Stromal cell of bone marrow (primary cell): ENCODE results near the gene TMEM250.

Experiments
- DNase-seq: peaks from one replicate; pipeline ENCODE4 v3.0.0-alpha.2; 2012; ENCODE audit warnings: low read depth

The TMEM250 gene

DNA sequence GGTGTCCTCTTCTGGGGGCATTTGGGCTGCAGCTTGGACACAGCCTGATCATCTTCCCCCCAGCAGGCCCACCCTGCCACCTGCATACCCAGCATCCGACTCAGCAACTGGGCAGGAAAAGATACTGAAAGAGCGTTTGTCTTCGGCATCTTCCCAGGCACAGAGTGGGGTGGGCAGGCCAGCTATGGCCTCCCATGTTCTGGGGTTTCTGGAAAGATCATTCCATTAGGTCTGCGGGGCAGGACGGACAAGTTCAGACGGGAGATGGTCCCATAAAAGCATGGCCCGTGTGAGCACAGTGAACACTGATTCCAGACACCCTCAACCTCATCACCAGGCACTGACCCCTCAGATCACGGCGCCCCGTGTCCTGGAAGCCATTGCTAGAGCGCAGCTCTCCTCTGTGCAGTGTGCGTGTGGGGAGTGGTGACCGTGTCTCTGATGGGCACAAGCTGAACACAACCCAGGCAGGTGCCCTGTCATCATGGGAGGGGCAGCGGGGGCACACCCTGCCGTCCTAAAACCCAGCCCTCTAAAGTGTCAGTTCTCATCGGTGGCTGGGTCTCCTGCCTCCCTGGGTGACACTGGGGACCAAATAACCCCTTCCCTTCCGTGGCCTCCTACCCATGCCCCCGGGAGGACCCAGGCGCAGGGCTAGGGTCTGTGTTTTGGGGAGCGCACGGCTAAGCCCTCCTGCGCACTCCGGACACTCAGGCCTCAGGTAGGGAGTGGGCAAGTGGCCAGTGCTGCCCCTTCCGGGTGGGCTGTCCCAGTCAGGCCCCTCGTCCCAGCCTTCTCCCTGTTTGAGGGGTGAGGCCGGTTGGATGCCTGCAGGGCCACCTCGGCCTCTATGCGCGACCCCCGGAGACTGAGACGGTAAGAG, 13.2 kb upstream of the TMEM250 start:
- no peak for DNase-seq

DNA sequence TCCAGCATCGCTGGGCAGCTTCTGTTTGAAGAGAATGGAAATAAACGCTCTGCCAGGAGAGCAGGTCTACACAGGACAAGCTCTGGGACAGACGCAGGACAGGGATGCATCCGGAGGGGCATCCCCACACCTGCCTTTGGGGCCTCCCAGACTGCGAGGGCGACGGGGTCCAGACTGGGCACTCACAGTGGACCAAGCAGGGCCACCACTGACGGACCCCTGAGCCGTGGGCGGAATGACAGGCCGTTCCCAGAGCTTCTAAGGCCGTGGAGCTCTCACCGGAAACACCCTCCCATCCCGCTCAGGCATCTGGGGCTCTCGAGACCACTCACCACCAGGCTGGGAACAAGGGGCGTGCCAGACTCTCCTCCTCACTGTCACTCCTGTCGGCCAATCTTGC, 10.5 kb upstream of the TMEM250 start:
- no peak for DNase-seq

- no peak for DNase-seq
Observed at GRCh38 chr9:136128436-136128835, 9.8 kb upstream of the TMEM250 start.

DNA sequence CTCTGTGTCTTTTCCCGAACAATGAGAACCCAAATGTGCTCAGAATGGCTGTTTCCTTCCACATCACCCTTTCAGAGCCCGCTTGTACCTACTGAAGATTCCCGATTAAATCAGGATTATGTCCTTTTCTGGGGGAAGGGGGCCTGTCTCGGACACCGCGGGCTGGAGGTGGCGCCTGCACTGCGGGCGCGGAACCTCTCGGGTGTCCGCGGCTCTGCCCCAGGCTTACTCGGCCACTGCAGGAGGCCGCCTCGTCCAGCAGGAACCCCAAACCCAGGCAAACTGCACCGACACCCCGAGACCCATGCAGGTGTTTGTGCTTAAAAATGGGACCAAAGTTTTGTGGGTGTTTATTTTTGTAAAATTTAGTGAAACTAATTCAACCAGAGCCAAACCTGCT, 8.6 kb upstream of the TMEM250 start:
- DNase-seq = no peak

GRCh38 chr9:136124976-136125692, 6.5 kb upstream of the TMEM250 start:
- DNase-seq = no peak

GRCh38 chr9:136122425-136123383, 4.0 kb upstream of the TMEM250 start:
- DNase-seq = no peak

DNA sequence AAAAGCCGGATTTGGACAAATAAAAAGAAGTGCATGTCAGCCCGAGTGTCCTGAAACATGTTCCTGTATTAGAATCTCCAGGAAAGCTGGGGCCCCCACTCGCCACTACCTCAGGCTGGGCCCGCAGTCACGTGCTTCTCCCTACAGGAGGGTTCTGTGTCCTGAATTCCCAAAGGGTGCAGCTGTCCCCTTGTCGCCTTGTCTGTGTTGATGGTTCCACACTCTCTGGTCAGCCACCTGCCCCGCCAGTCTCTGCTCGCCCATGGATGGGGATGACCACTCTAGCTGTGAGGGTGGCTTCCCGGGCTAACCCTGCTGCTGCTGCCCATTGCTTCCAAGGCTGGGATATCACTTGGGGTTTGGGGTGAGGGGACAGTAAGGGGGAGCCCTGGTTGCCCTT, 3.1 kb upstream of the TMEM250 start:
- no peak for DNase-seq

GRCh38 chr9:136120438-136120844, 1.8 kb upstream of the TMEM250 start:
- DNase-seq = no peak

- no peak for DNase-seq
Observed at GRCh38 chr9:136119883-136120393, 1.3 kb upstream of the TMEM250 start.

DNA sequence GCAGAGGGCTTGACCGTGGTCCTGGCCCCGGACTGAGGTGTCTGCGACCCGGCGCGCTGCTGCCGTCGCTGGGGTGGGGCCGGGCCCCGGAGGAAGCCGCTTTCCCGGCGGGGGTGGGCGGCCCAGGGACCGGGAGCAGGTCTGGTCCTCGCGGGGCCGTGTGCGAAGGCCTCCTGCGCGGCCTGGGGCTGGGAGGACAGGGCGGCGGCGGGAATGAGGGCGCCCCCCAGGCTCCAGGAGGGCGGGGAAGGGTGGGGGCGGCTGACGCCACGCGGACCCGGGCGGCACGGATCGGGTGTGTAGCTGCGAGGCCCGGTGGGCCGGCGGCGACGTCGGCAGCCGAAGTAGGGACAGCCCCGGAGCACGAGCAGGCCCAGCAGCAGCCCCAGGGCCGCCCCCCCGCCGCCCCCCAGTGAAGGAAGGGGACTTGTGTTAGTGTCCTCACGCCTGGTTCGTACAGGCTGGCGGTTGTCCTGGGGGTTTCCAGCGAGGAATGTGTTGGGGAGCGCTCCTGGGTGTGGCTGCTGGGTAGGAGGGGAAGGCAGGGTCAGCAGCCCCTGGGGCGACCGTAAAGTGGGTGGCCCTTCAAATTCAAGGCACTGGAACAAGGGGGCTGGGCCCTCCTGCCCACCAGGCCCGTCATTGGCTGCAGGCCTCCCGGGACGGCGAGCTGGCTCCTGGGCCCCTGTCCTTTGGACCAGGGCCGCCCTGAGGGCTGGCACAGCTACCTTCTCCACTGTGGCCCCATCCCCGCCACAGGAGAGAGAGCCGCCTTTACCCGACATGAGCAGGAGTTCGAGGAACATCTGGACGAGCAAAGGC, 597 bp upstream of the TMEM250 start:
- no peak for DNase-seq

DNA sequence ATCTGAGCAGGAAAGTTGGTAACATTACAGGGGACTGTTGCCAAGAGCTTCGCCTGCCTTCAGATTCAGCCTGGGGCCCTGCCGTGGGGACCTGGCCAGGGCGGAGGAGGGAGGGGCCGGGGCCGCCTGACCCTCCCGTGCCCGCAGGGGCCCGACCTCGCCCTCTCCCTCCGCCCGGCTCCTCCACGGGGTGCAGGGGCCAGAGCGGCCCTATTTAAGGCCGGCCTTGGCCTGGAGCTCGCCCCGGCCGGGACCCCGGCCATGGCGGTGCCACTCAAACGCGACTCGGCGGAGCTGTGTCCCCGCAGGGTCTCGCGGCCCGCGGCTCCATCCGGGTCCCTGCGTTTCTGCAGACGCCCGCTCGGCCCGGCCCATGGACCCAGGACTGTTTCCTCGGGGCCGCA, 757 bp downstream of the TMEM250 start:
- no peak for DNase-seq

DNA sequence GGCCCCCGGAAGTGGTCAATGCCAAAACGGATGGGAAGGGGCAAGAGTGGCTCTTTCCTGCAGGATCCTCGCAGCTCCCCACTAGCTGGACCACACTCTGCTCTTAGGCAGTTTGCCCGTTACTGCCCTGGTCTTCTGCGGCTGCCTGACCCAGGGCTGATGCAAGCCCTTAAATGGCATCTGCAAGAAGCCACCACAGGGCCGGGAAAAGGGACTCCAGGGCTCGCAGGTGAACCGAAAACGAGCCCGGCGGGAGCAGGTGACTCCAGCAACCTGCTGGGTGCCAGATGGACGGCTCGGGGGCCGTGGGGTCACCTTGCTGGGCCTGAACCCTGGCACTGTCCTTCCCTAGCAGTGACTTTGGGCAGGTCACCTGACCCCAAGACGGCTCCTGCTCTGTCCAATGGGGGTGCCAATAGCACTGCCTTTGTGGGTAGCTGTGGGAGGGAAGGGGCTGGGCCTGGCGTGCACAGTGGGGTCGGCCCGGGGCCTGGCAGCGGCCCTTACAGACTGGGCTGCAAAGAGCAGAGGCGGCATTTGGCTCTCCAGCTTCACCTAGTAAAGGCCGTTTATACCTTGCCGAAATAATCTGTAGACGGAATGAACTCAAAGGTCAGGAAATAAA, 1.3 kb downstream of the TMEM250 start:
- DNase-seq = no peak

DNA sequence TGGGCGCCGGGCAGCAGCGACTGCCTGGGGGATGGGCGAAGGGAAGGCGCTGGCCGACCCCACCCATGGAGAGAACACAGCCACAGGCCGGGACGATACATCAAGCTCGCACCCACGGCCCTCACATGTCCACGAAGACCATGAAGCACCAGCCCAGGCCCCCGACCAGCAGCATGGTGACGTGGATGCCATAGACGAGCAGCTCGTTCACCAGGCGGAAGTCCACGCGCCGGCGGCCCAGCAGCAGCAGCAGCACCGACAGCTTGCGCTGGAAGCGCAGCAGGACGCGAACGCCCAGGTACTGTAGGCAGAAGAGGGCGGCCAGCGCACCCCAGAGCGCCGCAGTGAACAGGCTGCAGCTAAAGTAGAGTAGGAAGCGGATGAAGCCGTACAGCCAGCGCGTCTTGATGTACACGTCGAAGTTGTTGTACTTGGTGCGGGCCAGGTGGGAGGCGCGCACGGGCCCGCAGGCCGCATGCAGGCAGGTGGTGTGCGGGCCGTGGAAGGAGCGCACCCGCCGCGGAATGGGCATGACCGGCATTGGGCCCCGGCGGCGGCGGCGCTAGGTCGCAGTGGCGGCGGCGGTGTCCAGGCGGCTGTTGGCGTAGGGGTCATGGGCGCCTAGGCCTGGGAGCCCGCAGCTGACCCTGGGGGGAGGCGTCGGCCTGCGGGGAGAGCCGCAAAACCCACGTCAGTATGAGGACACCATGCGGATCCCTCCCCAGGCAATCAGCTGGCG, 2.1 kb downstream of the TMEM250 start:
- no peak for DNase-seq

DNA sequence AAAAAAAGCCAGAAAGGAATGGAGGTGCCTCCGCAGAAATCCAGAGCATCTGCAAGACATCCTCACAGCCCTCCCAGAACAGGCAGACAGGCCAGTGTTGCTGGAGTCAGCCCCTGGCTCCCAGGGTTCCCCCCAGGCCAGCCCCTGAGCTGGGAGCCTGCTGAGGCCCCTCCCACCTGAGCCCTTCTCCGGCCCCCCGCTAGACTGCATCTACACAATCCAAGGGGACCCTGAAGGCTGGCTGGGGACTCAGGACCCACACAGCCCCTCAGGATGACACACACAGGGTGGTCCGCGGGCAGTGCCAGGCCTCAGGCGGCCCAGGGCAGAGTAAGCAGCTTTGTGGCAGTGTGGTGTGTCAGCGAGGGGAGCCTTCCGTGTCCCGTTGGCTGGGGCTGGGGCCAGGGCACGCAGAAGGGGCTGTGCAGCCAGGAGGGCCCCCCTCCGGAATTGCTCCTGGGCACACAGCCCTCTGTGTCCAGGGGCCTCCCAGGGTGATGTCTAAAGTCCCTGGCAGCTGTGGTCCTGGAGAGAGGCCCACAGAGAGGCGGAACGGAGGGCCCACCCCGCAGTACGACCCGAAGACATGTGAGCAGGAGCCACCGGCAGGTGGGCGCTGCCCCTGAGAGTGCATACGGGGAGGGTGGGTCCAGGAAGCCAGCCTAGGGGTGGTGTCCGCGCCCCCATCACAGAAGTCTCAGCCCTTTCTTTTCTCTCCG, 2.9 kb downstream of the TMEM250 start:
- no peak for DNase-seq

DNA sequence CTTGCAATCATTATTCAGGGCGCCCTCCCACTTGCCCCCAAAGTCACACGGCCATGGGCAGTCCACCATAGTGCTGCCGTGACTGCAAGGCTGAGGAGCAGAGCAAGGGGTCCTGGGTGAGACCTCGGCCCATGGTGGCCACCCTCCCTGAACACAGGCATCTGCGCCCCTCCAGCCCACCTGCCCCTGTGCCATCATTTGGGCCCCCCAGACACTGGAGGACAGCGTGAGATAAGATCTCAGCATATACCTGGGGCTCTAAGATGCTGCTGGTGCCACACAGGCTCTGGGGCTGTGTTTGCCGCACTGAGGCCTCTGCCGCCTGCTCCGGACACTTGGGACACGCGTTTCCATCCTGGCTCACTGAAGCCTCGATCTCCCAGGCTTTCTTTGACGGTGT, 3.5 kb downstream of the TMEM250 start:
- no peak for DNase-seq

GRCh38 chr9:136114610-136115009, 4.1 kb downstream of the TMEM250 start:
- DNase-seq = no peak

GRCh38 chr9:136112541-136112940, 6.1 kb downstream of the TMEM250 start:
- no peak for DNase-seq

- no peak for DNase-seq
Observed at GRCh38 chr9:136111910-136112309, 6.8 kb downstream of the TMEM250 start.

GRCh38 chr9:136111190-136111589, 7.5 kb downstream of the TMEM250 start:
- DNase-seq = no peak
